DLD1 (cell line): ENCODE data around the gene RALGPS1.

Experiments used
- in situ Hi-C: cut with HindIII; loops from 2 replicates; pipeline ENCODE4 v1.10.0; 2017; ENCODE audit warnings: low sequenced_read_pairs

RALGPS1 gene

GRCh38 chr9:126906091-126906490 is 8.5 kb upstream of the RALGPS1 start:
- in situ Hi-C loops = no loop called here

- in situ Hi-C loops = no loop called here
Observed at GRCh38 chr9:126907058-126907457, 7.5 kb upstream of the RALGPS1 start.

- in situ Hi-C loops = no loop called here
Observed at GRCh38 chr9:126915281-126915816, 767 bp downstream of the RALGPS1 start.

GRCh38 chr9:126915846-126916543 is 1.4 kb downstream of the RALGPS1 start:
- in situ Hi-C loops = no loop called here

GRCh38 chr9:126916909-126917308 is 2.3 kb downstream of the RALGPS1 start:
- in situ Hi-C loops = no loop called here

- in situ Hi-C loops = no loop called here
Observed at GRCh38 chr9:126919193-126919592, 4.6 kb downstream of the RALGPS1 start.

GRCh38 chr9:126925876-126926275 is 11.3 kb downstream of the RALGPS1 start:
- in situ Hi-C loops = no loop called here

- in situ Hi-C loops = no loop called here
Observed at GRCh38 chr9:126926364-126926763, 11.8 kb downstream of the RALGPS1 start.

GRCh38 chr9:126927419-126927818 is 12.8 kb downstream of the RALGPS1 start:
- in situ Hi-C loops = no loop called here

GRCh38 chr9:126932871-126933321 is 18.3 kb downstream of the RALGPS1 start:
- in situ Hi-C loops = no loop called here

GRCh38 chr9:126933334-126933980 is 18.9 kb downstream of the RALGPS1 start:
- in situ Hi-C loops = no loop called here

GRCh38 chr9:126934441-126934840 is 19.9 kb downstream of the RALGPS1 start:
- in situ Hi-C loops = no loop called here

- in situ Hi-C loops = no loop called here
Observed at GRCh38 chr9:126935630-126936029, 21.0 kb downstream of the RALGPS1 start.

- in situ Hi-C loops = no loop called here
Observed at GRCh38 chr9:126937444-126937843, 22.9 kb downstream of the RALGPS1 start.

- in situ Hi-C loops = no loop called here
Observed at GRCh38 chr9:126938327-126938726, 23.7 kb downstream of the RALGPS1 start.

- in situ Hi-C loops = no loop called here
Observed at GRCh38 chr9:126939821-126940221, 25.2 kb downstream of the RALGPS1 start.

- in situ Hi-C loops = no loop called here
Observed at GRCh38 chr9:126942399-126942798, 27.8 kb downstream of the RALGPS1 start.

GRCh38 chr9:126945682-126946081 is 31.1 kb downstream of the RALGPS1 start:
- in situ Hi-C loops = no loop called here

- in situ Hi-C loops = no loop called here
Observed at GRCh38 chr9:126947529-126947928, 32.9 kb downstream of the RALGPS1 start.

- in situ Hi-C loops = no loop called here
Observed at GRCh38 chr9:126952205-126952977, 37.8 kb downstream of the RALGPS1 start.

GRCh38 chr9:126953041-126953809 is 38.6 kb downstream of the RALGPS1 start:
- in situ Hi-C loops = no loop called here
